SK-N-SH treated with all-trans-retinoic acid at 6 μM for 48 hours (cell line): ENCODE results near the gene POTEH.
"Not testable (repeated sequence)": the region's sequence is repeated elsewhere in the genome, so short reads cannot be mapped to it uniquely, and the experiment has no call there.

Experiments
- ARNTL ChIP-seq: fragments of 450-650 bp; formaldehyde crosslinking; IDR thresholded peaks from 2 replicates; pipeline ENCODE4 v1.5.0; 2020; ENCODE audit warnings: low read depth, mild to moderate bottlenecking, moderate library complexity, borderline replicate concordance
- ISL1 ChIP-seq: fragments of 250-450 bp; sonication (Bioruptor Pico); IDR thresholded peaks from 2 replicates; pipeline ENCODE4 v2.1.2; 2022; ENCODE audit warnings: mild to moderate bottlenecking, moderate library complexity
- ZFP30 ChIP-seq: fragments of 450-650 bp; formaldehyde crosslinking; IDR thresholded peaks from 2 replicates; pipeline ENCODE4 v1.5.0; 2022; ENCODE audit warnings: mild to moderate bottlenecking, moderate library complexity
- TF ChIP-seq, protein P1 (sequence below): fragments of 250-450 bp; sonication (Bioruptor Pico); IDR thresholded peaks from 2 replicates; pipeline ENCODE4 v1.8.0; 2020; ENCODE audit warnings: mild to moderate bottlenecking, moderate library complexity, borderline replicate concordance

DNA sequence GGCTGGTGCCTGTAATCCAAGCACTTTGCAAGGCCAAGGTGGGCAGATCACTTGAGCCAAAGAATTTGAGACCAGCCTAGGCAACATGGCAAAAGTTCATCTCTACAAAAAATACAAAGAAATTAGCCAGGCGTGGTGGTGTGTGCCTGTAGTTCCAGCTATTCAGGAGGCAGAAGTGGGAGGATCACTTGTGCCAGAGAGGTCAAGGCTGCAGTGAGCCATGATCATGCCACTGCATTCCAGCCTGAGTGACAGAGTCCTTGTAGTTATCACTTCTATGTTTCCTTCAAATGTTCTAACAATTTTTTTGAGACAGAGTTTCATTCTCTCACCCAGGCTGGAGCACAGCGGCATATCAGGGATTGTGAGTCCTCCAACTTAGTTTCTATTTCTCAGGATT is 36.6 kb upstream of the POTEH start:
- TF ChIP-seq ZFP30, ARNTL, ISL1 (CRISPR knock-in tag): not testable (repeated sequence)
- TF ChIP-seq, protein P1, sequence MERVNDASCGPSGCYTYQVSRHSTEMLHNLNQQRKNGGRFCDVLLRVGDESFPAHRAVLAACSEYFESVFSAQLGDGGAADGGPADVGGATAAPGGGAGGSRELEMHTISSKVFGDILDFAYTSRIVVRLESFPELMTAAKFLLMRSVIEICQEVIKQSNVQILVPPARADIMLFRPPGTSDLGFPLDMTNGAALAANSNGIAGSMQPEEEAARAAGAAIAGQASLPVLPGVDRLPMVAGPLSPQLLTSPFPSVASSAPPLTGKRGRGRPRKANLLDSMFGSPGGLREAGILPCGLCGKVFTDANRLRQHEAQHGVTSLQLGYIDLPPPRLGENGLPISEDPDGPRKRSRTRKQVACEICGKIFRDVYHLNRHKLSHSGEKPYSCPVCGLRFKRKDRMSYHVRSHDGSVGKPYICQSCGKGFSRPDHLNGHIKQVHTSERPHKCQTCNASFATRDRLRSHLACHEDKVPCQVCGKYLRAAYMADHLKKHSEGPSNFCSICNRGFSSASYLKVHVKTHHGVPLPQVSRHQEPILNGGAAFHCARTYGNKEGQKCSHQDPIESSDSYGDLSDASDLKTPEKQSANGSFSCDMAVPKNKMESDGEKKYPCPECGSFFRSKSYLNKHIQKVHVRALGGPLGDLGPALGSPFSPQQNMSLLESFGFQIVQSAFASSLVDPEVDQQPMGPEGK (CRISPR knock-in tag) = not testable (repeated sequence)
